Skeletal muscle satellite cell (primary cell): Measurements from ENCODE around the gene ZNF791. TPM values are rescaled to one million over a fixed set of nuclear protein-coding genes. Genes with fewer than 3 reads are reported as not detected.
A peak's percentile ranks its signal among the peaks of the same experiment; 100 is the strongest.
"Not testable (repeated sequence)": the region's sequence is repeated elsewhere in the genome, so short reads cannot be mapped to it uniquely, and the experiment has no call there.

Source experiments
- H3K27me3 ChIP-seq: 2 replicates; pipeline ENCODE4 v1.7.0; 2013; ENCODE audit warnings: low read length; ENCODE audit not compliant: control insufficient read depth, insufficient read depth
- H3K36me3 ChIP-seq: 2 replicates; pipeline ENCODE4 v1.7.0; 2013; ENCODE audit warnings: mild to moderate bottlenecking, control low read depth, low read length; ENCODE audit not compliant: insufficient read depth
- H3K4me1 ChIP-seq: 2 replicates; pipeline ENCODE4 v1.7.0; 2013; ENCODE audit warnings: low read length; ENCODE audit not compliant: control insufficient read depth, insufficient read depth
- H3K4me2 ChIP-seq: 2 replicates; pipeline ENCODE4 v1.7.0; 2013; ENCODE audit warnings: mild to moderate bottlenecking, low read length
- H3K4me3 ChIP-seq: 2 replicates; pipeline ENCODE4 v1.7.0; 2013; ENCODE audit warnings: low read length
- H3K9ac ChIP-seq: 2 replicates; pipeline ENCODE4 v1.7.0; 2013; ENCODE audit warnings: mild to moderate bottlenecking, low read depth, low read length, moderate library complexity
- H3K9me3 ChIP-seq: replicated peaks from 2 replicates; pipeline ENCODE4 v1.7.0; 2013; ENCODE audit warnings: mild to moderate bottlenecking, control low read depth, low read length
- total RNA-seq: library from RNA; depleted of rRNA; stranded (reverse); fragments of >200 nt; gene quantifications from 2 replicates; pipeline ENCODE4 v1.2.3, GENCODE V29; 2012; rRNA removed

ZNF791 gene
- total RNA-seq, result 11.6 and 21.8 TPM in 2 replicates

GRCh38 chr19:12610540-12611360 is at the start of gene ZNF791, which contains the start of gene ZNF490:
Gene ZNF791 (plus strand): TSS chr19:12610920. CDS start chr19:12611080, 160 bp downstream.
Gene ZNF490 (minus strand): TSS chr19:12610813. CDS start chr19:12610680, 133 bp downstream.
- H3K4me3 ChIP-seq, result peak within 1 kb of the TSS; percentile 85
- no peaks in the 10 kb centered on the region for H3K27me3 ChIP-seq
- peaks cover 28% of the 10 kb centered on the region for H3K36me3 ChIP-seq
- peak within 1 kb of the TSS; percentile 83 for H3K4me2 ChIP-seq
- H3K4me1 ChIP-seq, result peaks cover 7% of the 10 kb centered on the region
- H3K9me3 ChIP-seq, result no peaks in the 10 kb centered on the region
- H3K9ac ChIP-seq, result peak within 1 kb of the TSS; percentile 99

- Histone ChIP-seq H3K4me3 (no peak overlapping the region), H3K9me3 (no peaks in the 10 kb centered on the region), H3K36me3 (no peaks in the 10 kb centered on the region), H3K9ac (no peak overlapping the region), H3K4me1 (no peaks in the 10 kb centered on the region), H3K4me2 (peak overlapping the region; percentile 10), H3K27me3 (no peaks in the 10 kb centered on the region)
These were observed 46.6 kb upstream of the ZNF791 start for GRCh38 chr19:12564016-12564664.

GRCh38 chr19:12566380-12566779 is 44.3 kb upstream of the ZNF791 start:
- H3K4me2 ChIP-seq, H3K27me3 ChIP-seq, H3K36me3 ChIP-seq, H3K4me3 ChIP-seq, H3K9ac ChIP-seq, H3K4me1 ChIP-seq, H3K9me3 ChIP-seq: not testable (repeated sequence)

- Histone ChIP-seq H3K36me3 (no peaks in the 10 kb centered on the region), H3K4me2 (no peak overlapping the region), H3K9me3 (no peaks in the 10 kb centered on the region), H3K4me1 (no peaks in the 10 kb centered on the region), H3K27me3 (no peaks in the 10 kb centered on the region), H3K4me3 (no peak overlapping the region), H3K9ac (no peak overlapping the region)
These were observed 42.8 kb upstream of the ZNF791 start for GRCh38 chr19:12567951-12568350.

GRCh38 chr19:12574036-12574435 is 36.7 kb upstream of the ZNF791 start:
- H3K4me1 ChIP-seq, result no peaks in the 10 kb centered on the region
- no peak overlapping the region for H3K4me2 ChIP-seq
- H3K9ac ChIP-seq, result no peak overlapping the region
- H3K4me3 ChIP-seq, result no peak overlapping the region
- no peaks in the 10 kb centered on the region for H3K27me3 ChIP-seq
- H3K36me3 ChIP-seq, result peaks cover 19% of the 10 kb centered on the region
- H3K9me3 ChIP-seq, result peaks cover 4% of the 10 kb centered on the region

- Histone ChIP-seq H3K4me1 (no peaks in the 10 kb centered on the region), H3K36me3 (peaks cover 41% of the 10 kb centered on the region), H3K4me3 (no peak overlapping the region), H3K9me3 (peaks cover 26% of the 10 kb centered on the region), H3K4me2 (no peak overlapping the region), H3K9ac (no peak overlapping the region), H3K27me3 (no peaks in the 10 kb centered on the region)
These were observed 32.1 kb upstream of the ZNF791 start for GRCh38 chr19:12578641-12579040.

- H3K4me1 ChIP-seq, result no peaks in the 10 kb centered on the region
- H3K4me3 ChIP-seq, result no peak overlapping the region
- H3K27me3 ChIP-seq, result no peaks in the 10 kb centered on the region
- peaks cover 26% of the 10 kb centered on the region for H3K9me3 ChIP-seq
- no peak overlapping the region for H3K9ac ChIP-seq
- H3K4me2 ChIP-seq, result no peak overlapping the region
- H3K36me3 ChIP-seq, result peaks cover 41% of the 10 kb centered on the region
These were observed 30.5 kb upstream of the ZNF791 start for GRCh38 chr19:12580180-12580694.

- Histone ChIP-seq H3K9ac (no peak overlapping the region), H3K4me1 (no peaks in the 10 kb centered on the region), H3K9me3 (peaks cover 22% of the 10 kb centered on the region), H3K4me3 (no peak overlapping the region), H3K36me3 (peaks cover 41% of the 10 kb centered on the region), H3K4me2 (no peak overlapping the region), H3K27me3 (no peaks in the 10 kb centered on the region)
These were observed 29.6 kb upstream of the ZNF791 start for GRCh38 chr19:12581100-12581499.

GRCh38 chr19:12596485-12596884 is 14.2 kb upstream of the ZNF791 start:
- no peak overlapping the region for H3K4me2 ChIP-seq
- no peaks in the 10 kb centered on the region for H3K9me3 ChIP-seq
- no peaks in the 10 kb centered on the region for H3K27me3 ChIP-seq
- no peak overlapping the region for H3K9ac ChIP-seq
- H3K4me1 ChIP-seq, result no peaks in the 10 kb centered on the region
- no peak overlapping the region for H3K4me3 ChIP-seq
- H3K36me3 ChIP-seq, result peaks cover 14% of the 10 kb centered on the region

GRCh38 chr19:12596927-12597548 is 13.7 kb upstream of the ZNF791 start:
- H3K36me3 ChIP-seq, result peaks cover 14% of the 10 kb centered on the region
- no peak overlapping the region for H3K4me3 ChIP-seq
- no peaks in the 10 kb centered on the region for H3K9me3 ChIP-seq
- no peaks in the 10 kb centered on the region for H3K27me3 ChIP-seq
- H3K4me1 ChIP-seq, result no peaks in the 10 kb centered on the region
- H3K4me2 ChIP-seq, result no peak overlapping the region
- H3K9ac ChIP-seq, result no peak overlapping the region

- Histone ChIP-seq H3K9ac (no peak overlapping the region), H3K9me3 (no peaks in the 10 kb centered on the region), H3K27me3 (no peaks in the 10 kb centered on the region), H3K4me2 (no peak overlapping the region), H3K4me1 (no peaks in the 10 kb centered on the region), H3K36me3 (peaks cover 19% of the 10 kb centered on the region), H3K4me3 (no peak overlapping the region)
These were observed 13.1 kb upstream of the ZNF791 start for GRCh38 chr19:12597594-12597993.
